Neural cell (in vitro differentiated cells): ENCODE data around the gene COBL.

Experiments
- EP300 ChIP-seq: fragments of 450-650 bp; conservative IDR thresholded peaks from 2 replicates; pipeline ENCODE4 v1.6.1; 2014; ENCODE audit warnings: antibody characterized with exemption, mild to moderate bottlenecking, moderate library complexity; ENCODE audit not compliant: poor library complexity, severe bottlenecking
- MXI1 ChIP-seq: fragments of 450-650 bp; conservative IDR thresholded peaks from 2 replicates; pipeline ENCODE4 v1.6.1; 2014; ENCODE audit warnings: antibody characterized with exemption, mild to moderate bottlenecking; ENCODE audit not compliant: poor library complexity, severe bottlenecking
- TF ChIP-seq, protein P1 (sequence below): fragments of 450-650 bp; IDR thresholded peaks from 2 replicates; pipeline ENCODE4 v1.5.1; 2014; ENCODE audit warnings: antibody characterized with exemption, mild to moderate bottlenecking, moderate library complexity; ENCODE audit not compliant: poor library complexity, severe bottlenecking
- TF ChIP-seq, protein P2 (sequence below): IDR thresholded peaks from 2 replicates; pipeline ENCODE4 v1.6.1; 2012; ENCODE audit warnings: borderline replicate concordance

DNA sequence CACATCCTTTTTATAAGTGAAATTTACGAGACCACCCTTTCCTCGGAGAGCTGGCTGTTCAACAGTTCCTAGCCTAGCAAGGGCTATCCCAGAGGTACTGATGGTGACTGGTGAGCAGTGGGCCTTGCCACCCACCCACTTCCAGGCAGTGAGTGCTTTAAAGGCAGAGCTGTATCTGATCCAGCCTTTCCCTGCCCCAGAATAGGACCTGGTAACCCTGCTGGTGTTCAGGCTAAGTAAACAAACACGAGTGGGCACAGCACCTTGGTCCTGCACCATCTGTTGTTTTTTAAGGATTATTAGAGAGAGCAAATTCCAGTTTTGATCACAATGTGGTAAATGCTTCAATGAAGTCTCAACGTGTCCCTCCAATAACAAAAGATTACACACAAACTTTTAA lies 75.7 kb downstream of the COBL start:
- TF ChIP-seq, protein P1, sequence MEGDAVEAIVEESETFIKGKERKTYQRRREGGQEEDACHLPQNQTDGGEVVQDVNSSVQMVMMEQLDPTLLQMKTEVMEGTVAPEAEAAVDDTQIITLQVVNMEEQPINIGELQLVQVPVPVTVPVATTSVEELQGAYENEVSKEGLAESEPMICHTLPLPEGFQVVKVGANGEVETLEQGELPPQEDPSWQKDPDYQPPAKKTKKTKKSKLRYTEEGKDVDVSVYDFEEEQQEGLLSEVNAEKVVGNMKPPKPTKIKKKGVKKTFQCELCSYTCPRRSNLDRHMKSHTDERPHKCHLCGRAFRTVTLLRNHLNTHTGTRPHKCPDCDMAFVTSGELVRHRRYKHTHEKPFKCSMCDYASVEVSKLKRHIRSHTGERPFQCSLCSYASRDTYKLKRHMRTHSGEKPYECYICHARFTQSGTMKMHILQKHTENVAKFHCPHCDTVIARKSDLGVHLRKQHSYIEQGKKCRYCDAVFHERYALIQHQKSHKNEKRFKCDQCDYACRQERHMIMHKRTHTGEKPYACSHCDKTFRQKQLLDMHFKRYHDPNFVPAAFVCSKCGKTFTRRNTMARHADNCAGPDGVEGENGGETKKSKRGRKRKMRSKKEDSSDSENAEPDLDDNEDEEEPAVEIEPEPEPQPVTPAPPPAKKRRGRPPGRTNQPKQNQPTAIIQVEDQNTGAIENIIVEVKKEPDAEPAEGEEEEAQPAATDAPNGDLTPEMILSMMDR: no peak
- TF ChIP-seq, protein P2, sequence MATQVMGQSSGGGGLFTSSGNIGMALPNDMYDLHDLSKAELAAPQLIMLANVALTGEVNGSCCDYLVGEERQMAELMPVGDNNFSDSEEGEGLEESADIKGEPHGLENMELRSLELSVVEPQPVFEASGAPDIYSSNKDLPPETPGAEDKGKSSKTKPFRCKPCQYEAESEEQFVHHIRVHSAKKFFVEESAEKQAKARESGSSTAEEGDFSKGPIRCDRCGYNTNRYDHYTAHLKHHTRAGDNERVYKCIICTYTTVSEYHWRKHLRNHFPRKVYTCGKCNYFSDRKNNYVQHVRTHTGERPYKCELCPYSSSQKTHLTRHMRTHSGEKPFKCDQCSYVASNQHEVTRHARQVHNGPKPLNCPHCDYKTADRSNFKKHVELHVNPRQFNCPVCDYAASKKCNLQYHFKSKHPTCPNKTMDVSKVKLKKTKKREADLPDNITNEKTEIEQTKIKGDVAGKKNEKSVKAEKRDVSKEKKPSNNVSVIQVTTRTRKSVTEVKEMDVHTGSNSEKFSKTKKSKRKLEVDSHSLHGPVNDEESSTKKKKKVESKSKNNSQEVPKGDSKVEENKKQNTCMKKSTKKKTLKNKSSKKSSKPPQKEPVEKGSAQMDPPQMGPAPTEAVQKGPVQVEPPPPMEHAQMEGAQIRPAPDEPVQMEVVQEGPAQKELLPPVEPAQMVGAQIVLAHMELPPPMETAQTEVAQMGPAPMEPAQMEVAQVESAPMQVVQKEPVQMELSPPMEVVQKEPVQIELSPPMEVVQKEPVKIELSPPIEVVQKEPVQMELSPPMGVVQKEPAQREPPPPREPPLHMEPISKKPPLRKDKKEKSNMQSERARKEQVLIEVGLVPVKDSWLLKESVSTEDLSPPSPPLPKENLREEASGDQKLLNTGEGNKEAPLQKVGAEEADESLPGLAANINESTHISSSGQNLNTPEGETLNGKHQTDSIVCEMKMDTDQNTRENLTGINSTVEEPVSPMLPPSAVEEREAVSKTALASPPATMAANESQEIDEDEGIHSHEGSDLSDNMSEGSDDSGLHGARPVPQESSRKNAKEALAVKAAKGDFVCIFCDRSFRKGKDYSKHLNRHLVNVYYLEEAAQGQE: no peak
- TF ChIP-seq MXI1: no peak
- TF ChIP-seq EP300: no peak
